DOHH2 (cell line): Measurements from ENCODE around the gene GYS1.

Source experiments
- H3F3A ChIP-seq: fragments of 200-600 bp; sonication (generic), shearing (Covaris generic); 2 replicates; pipeline ENCODE4 v1.6.0; 2016; ENCODE audit warnings: antibody characterized with exemption, mild to moderate bottlenecking; ENCODE audit not compliant: control insufficient read depth, insufficient read depth
- H3K27ac ChIP-seq: fragments of 200-600 bp; sonication (generic); 2 replicates; pipeline ENCODE4 v1.5.1; 2014; ENCODE audit warnings: low read depth, mild to moderate bottlenecking, low read length, moderate library complexity
- H3K27me3 ChIP-seq: fragments of 200-600 bp; sonication (generic); 2 replicates; pipeline ENCODE4 v1.6.1; 2014; ENCODE audit warnings: mild to moderate bottlenecking, low read length, mixed read lengths; ENCODE audit not compliant: control insufficient read depth
- H3K36me3 ChIP-seq: fragments of 200-600 bp; sonication (generic); 2 replicates; pipeline ENCODE4 v1.6.1; 2014; ENCODE audit warnings: mild to moderate bottlenecking, low read length, moderate library complexity, mixed read lengths; ENCODE audit not compliant: control insufficient read depth
- H3K4me1 ChIP-seq: fragments of 200-600 bp; sonication (generic); 2 replicates; pipeline ENCODE4 v1.6.1; 2014; ENCODE audit warnings: mild to moderate bottlenecking, low read length, mixed read lengths; ENCODE audit not compliant: control insufficient read depth
- H3K4me2 ChIP-seq: fragments of 200-600 bp; sonication (generic); 2 replicates; pipeline ENCODE4 v1.6.0; 2014; ENCODE audit warnings: mild to moderate bottlenecking, low read length, moderate library complexity
- H3K4me3 ChIP-seq: fragments of 200-600 bp; sonication (generic); 2 replicates; pipeline ENCODE4 v1.5.1; 2014; ENCODE audit warnings: mild to moderate bottlenecking, low read length, mixed read lengths
- H3K79me2 ChIP-seq: fragments of 200-600 bp; sonication (generic); 2 replicates; pipeline ENCODE4 v1.6.1; 2014; ENCODE audit warnings: mild to moderate bottlenecking, low read length, mixed read lengths; ENCODE audit not compliant: control insufficient read depth
- H3K9me2 ChIP-seq: fragments of 200-600 bp; sonication (generic); replicated peaks from 2 replicates; pipeline ENCODE4 v1.6.1; 2014; ENCODE audit warnings: mild to moderate bottlenecking, low read length, mixed read lengths; ENCODE audit not compliant: control insufficient read depth
- H3K9me3 ChIP-seq: fragments of 200-600 bp; sonication (generic); 2 replicates; pipeline ENCODE4 v1.6.1; 2014; ENCODE audit warnings: antibody characterized with exemption, low read length, mixed read lengths; ENCODE audit not compliant: control insufficient read depth, insufficient read depth
- H4K20me1 ChIP-seq: fragments of 200-600 bp; sonication (generic); 2 replicates; pipeline ENCODE4 v1.6.0; 2014; ENCODE audit warnings: low read depth, mild to moderate bottlenecking, antibody characterized with exemption, low read length, moderate library complexity; ENCODE audit not compliant: control insufficient read depth, insufficient read depth
- CTCF ChIP-seq: fragments of 200-600 bp; sonication (generic); IDR thresholded peaks from one replicate; pipeline ENCODE4 v1.5.1; 2014; ENCODE audit warnings: antibody characterized with exemption, mild to moderate bottlenecking, low read depth, low read length; ENCODE audit not compliant: poor library complexity, severe bottlenecking
- EZH2phosphoT487 ChIP-seq: fragments of 200-600 bp; sonication (generic); IDR thresholded peaks from 2 replicates; pipeline ENCODE4 v1.6.1; 2017; ENCODE audit warnings: borderline replicate concordance, mild to moderate bottlenecking, antibody characterized with exemption, low read length, moderate library complexity, mixed read lengths

GYS1 gene

GRCh38 chr19:48987323-48987722 lies 5.8 kb downstream of the GYS1 start:
- Histone ChIP-seq H4K20me1 (no peaks in the 10 kb centered on the region), H3K27ac (no peak overlapping the region), H3K4me1 (peaks cover 8% of the 10 kb centered on the region), H3K9me3 (no peaks in the 10 kb centered on the region), H3K9me2 (no peaks in the 10 kb centered on the region), H3K4me2 (no peak overlapping the region), H3K36me3 (peaks cover 35% of the 10 kb centered on the region), H3K79me2 (peaks cover 13% of the 10 kb centered on the region), H3F3A (no peaks in the 10 kb centered on the region), H3K27me3 (no peaks in the 10 kb centered on the region), H3K4me3 (no peak overlapping the region)
- TF ChIP-seq CTCF (no peak), EZH2phosphoT487 (no peak)

- no peak overlapping the region for H3K4me2 ChIP-seq
- H3K79me2 ChIP-seq: peaks cover 3% of the 10 kb centered on the region; the same call in 1 of the 2 replicates
- no peaks in the 10 kb centered on the region for H3F3A ChIP-seq
- no peaks in the 10 kb centered on the region for H3K9me2 ChIP-seq
- TF ChIP-seq CTCF (no peak), EZH2phosphoT487 (no peak)
- no peaks in the 10 kb centered on the region for H3K9me3 ChIP-seq
- H3K4me1 ChIP-seq: no peaks in the 10 kb centered on the region
- no peaks in the 10 kb centered on the region for H3K27me3 ChIP-seq
- peaks cover 41% of the 10 kb centered on the region for H3K36me3 ChIP-seq
- no peak overlapping the region for H3K4me3 ChIP-seq
- no peak overlapping the region for H3K27ac ChIP-seq
- H4K20me1 ChIP-seq: no peaks in the 10 kb centered on the region
These were observed 6.9 kb downstream of the GYS1 start for GRCh38 chr19:48986211-48986610.

GRCh38 chr19:48985711-48986110 lies 7.4 kb downstream of the GYS1 start:
- Histone ChIP-seq H3K4me3 (no peak overlapping the region), H3K79me2 (no peaks in the 10 kb centered on the region), H3K9me2 (no peaks in the 10 kb centered on the region), H3K9me3 (no peaks in the 10 kb centered on the region), H3K27ac (no peak overlapping the region), H3K36me3 (peaks cover 41% of the 10 kb centered on the region), H3K27me3 (no peaks in the 10 kb centered on the region), H3K4me2 (no peak overlapping the region), H3K4me1 (no peaks in the 10 kb centered on the region), H3F3A (no peaks in the 10 kb centered on the region), H4K20me1 (no peaks in the 10 kb centered on the region)
- TF ChIP-seq CTCF: no peak
- TF ChIP-seq EZH2phosphoT487: no peak
